ENCODE results near the gene IRF2.

The IRF2 gene

GRCh38 chr4:184404047-184404446 lies 70.3 kb downstream of the IRF2 start:
- no peak for DNase-seq

- no peak for DNase-seq
Observed at GRCh38 chr4:184403384-184403781, 71.0 kb downstream of the IRF2 start.

- no peak for DNase-seq
Observed at GRCh38 chr4:184402740-184403383, 71.5 kb downstream of the IRF2 start.

GRCh38 chr4:184402239-184402638 lies 72.1 kb downstream of the IRF2 start:
- DNase-seq = no peak

GRCh38 chr4:184401397-184402171 lies 72.8 kb downstream of the IRF2 start:
- DNase-seq = no peak

- DNase-seq = no peak
Observed at GRCh38 chr4:184400891-184401290, 73.5 kb downstream of the IRF2 start.

- DNase-seq = no peak
Observed at GRCh38 chr4:184400375-184400870, 73.9 kb downstream of the IRF2 start.

- no peak for DNase-seq
Observed at GRCh38 chr4:184399512-184399908, 74.8 kb downstream of the IRF2 start.

- no peak for DNase-seq
Observed at GRCh38 chr4:184398741-184399511, 75.4 kb downstream of the IRF2 start.

GRCh38 chr4:184397516-184398163 lies 76.7 kb downstream of the IRF2 start:
- no peak for DNase-seq

- no peak for DNase-seq
Observed at GRCh38 chr4:184396570-184397515, 77.5 kb downstream of the IRF2 start.

- DNase-seq = no peak
Observed at GRCh38 chr4:184395971-184396391, 78.4 kb downstream of the IRF2 start.

- no peak for DNase-seq
Observed at GRCh38 chr4:184395451-184395917, 78.9 kb downstream of the IRF2 start.

GRCh38 chr4:184392748-184393559 lies 81.4 kb downstream of the IRF2 start:
- no peak for DNase-seq

GRCh38 chr4:184392316-184392715 lies 82.0 kb downstream of the IRF2 start:
- DNase-seq = no peak

GRCh38 chr4:184389978-184390900 lies 84.1 kb downstream of the IRF2 start:
- DNase-seq = no peak

GRCh38 chr4:184388106-184388505 lies 86.2 kb downstream of the IRF2 start:
- DNase-seq = no peak

- no peak for DNase-seq
Observed at GRCh38 chr4:184387351-184387750, 87.0 kb downstream of the IRF2 start.

- DNase-seq = no peak
Observed at GRCh38 chr4:184386271-184386781, 88.0 kb downstream of the IRF2 start.
